DLD1 (cell line): ENCODE data around the gene CHI3L2.

Experiments used
- in situ Hi-C: cut with HindIII; loops from 2 replicates; pipeline ENCODE4 v1.10.0; 2017; ENCODE audit warnings: low sequenced_read_pairs

The CHI3L2 gene

DNA sequence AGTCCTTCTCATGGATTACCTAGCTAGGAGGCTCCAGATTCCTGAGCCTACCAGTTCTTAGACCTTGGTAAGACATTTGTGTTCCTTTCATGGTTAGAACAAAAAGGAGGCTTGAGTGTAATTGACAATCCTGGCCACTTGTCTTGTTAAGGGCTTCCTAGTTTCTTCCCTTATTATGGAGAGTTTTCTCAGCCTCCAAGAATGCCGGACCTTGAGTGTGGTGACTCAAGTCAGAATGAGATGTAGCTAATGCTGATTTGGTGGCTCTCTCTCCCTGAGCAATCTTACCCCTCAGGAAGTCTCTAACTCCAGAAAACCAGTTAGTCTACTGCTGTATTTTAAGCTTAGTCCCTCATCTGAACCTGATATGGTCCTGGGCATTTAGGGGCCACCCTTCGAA lies 14.3 kb downstream of the CHI3L2 start:
- in situ Hi-C loops: no loop called here

- in situ Hi-C loops: no loop called here
Observed at GRCh38 chr1:111242805-111243523, 15.5 kb downstream of the CHI3L2 start.

GRCh38 chr1:111247125-111247838 lies 19.8 kb downstream of the CHI3L2 start:
- in situ Hi-C loops: no loop called here

DNA sequence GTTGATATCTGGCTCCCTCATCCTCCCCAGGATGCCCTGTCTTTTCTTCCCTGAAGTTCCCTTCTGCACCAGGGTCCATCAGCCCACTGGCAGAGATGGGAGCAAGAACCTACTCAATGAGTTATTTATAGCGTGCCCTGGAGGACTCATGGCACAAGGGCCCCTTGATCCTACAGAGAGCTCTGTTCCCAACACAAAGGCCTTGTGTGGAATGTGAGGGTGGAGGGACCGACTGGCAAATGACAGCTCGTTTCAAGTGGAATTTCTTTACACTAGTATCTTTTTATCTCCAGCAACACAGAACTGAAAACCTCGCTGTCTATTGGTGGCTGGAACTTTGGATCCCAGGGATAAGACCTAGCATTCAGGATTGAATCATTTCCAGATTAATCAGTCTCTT lies 22.4 kb downstream of the CHI3L2 start:
- in situ Hi-C loops: no loop called here

DNA sequence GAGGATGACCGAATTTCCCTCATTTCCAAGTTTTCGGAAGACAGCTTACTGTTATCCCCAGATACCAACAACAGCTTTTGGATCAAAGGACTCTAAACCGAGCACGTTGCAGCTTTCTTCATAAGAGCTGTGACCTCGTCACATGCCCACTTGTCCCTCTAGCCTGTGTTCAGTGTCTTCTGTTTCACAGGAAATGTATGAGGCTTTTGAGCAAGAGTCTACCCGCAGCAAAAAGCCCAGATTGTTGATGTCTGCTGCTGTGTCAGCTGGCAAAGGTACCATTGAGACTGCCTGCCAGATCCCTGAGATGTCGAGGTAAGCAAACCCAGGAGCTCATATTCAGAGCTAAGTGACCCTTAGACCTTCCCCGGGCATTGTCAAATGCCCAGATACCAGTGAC lies 24.1 kb downstream of the CHI3L2 start:
- in situ Hi-C loops: no loop called here

DNA sequence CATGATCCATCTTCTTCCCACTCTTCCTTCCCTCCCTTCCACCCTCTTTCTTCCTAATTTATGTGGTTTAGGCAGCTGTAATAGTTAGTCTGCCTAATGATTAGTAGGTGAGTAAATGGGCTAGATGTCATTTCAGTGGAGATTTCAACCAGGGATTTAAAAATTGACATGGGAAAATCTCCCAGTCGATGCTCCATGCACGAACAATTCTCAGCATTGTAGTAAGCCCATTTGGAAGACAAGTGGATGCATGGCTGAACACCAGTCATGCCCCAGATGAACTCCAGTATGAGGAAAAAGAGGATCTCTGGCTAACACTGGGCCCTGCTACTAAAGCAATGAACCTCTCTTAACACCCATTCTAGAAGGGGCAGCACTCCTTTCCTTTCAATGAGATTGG lies 25.3 kb downstream of the CHI3L2 start:
- in situ Hi-C loops: no loop called here

- in situ Hi-C loops: no loop called here
Observed at GRCh38 chr1:111253876-111254275, 26.4 kb downstream of the CHI3L2 start.

DNA sequence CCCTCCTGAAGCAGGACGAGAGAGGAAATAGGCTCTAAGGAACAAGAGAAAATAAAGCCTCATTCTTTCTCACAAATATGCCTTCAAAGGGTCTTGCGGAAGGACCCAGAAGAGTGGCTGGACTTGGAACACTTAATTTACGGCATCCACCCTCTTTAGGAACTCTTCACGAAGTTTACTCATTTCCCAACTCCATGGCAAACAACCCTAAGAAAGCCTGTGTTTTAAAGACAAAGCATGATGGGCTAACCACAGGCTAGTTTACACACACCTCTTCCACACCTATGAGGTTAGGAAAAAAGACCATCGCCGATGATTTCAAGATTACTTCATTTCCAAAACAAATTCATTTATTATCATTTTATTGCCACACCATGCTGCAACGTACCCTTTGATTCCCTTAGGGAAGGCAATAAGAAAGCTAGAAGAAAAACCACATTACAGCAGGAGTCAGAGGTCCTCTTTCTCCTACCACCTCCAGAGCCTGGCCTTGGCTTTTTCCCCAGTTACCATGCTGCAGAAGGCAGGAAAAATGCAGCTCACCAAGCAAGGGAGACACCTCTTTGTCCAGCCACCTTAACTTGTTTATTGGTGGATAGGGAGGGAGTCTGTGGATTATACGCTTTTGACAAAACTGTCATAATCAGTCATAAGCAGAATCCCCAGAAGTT lies 29.6 kb downstream of the CHI3L2 start:
- in situ Hi-C loops: no loop called here

GRCh38 chr1:111267801-111268508 lies 40.4 kb downstream of the CHI3L2 start:
- in situ Hi-C loops: no loop called here

GRCh38 chr1:111269825-111270406 lies 42.4 kb downstream of the CHI3L2 start:
- in situ Hi-C loops: no loop called here

GRCh38 chr1:111270771-111271463 lies 43.4 kb downstream of the CHI3L2 start:
- in situ Hi-C loops: no loop called here

DNA sequence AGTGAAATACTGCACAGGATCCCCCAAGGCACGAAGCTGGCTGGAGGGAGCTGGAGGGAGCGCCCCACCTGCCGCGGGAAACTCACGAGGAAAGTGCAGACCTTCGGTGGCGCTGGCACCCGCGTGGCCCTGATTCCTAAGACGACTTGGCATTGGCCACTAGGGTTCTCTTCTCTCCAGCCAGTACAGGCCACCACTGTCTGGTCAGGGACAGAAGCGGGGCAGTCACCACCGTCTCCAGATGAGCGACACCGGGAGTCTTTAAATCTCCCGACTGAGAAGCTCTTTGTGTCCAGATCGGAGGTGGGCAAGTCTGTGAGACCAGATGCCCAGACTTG lies 43.9 kb downstream of the CHI3L2 start:
- in situ Hi-C loops: no loop called here

DNA sequence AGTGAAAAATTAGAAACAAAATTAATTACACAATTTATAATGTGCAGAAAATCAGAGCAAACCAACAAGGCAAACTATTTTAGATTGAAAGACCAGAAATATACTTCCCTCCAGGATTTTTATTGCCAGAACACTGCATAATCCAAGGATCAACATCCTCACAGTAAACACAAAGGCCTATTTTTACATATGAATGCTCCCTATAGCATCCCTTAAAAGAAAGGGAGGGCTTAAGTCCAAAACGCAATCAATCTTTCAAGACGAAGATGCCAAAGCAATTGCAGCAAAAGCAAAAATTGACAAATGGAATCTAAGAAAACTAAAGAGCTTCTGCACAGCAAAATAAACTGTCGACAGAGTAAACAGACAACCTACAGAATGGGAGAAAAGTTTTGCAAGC lies 44.6 kb downstream of the CHI3L2 start:
- in situ Hi-C loops: no loop called here

DNA sequence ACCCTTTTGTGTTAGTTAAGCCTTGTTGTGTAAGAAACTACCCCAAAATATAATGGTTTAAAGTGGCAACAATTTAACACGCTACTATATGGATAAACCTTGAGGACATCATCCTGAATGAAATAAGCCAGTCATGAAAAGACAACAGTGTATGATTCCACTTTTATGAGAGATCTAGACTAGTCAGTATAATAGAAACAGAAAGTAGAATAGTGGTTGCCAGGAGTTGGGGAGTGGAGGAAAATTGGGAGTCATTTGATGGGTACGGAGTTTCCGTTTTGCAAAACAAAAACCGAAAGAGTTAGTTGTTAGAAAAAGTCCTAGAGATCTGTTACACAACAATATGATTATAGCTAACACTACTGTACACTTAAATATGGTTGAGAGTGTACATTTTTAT lies 47.1 kb downstream of the CHI3L2 start:
- in situ Hi-C loops: no loop called here

GRCh38 chr1:111275079-111275478 lies 47.6 kb downstream of the CHI3L2 start:
- in situ Hi-C loops: no loop called here

GRCh38 chr1:111275780-111276433 lies 48.4 kb downstream of the CHI3L2 start:
- in situ Hi-C loops: no loop called here

GRCh38 chr1:111279144-111279543 lies 51.6 kb downstream of the CHI3L2 start:
- in situ Hi-C loops: no loop called here

- in situ Hi-C loops: no loop called here
Observed at GRCh38 chr1:111280267-111280666, 52.8 kb downstream of the CHI3L2 start.

DNA sequence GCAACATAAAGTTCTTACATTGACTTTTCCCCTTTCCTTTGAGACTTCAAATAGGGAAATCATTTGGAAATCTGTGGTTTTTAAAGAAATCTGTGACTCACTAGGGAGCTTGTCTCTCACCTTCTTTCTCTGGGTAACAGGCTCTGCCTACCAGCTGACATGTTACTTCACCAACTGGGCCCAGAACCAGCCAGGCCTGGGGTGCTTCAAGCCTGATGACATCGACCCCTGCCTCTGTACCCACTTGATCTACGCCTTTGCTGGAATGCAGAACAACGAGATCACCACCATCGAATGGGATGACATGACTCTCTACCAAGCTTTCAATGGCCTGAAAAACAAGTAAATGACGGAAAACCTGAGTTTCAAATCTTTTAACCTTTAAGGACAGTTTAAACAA lies 53.9 kb downstream of the CHI3L2 start:
- in situ Hi-C loops: no loop called here

DNA sequence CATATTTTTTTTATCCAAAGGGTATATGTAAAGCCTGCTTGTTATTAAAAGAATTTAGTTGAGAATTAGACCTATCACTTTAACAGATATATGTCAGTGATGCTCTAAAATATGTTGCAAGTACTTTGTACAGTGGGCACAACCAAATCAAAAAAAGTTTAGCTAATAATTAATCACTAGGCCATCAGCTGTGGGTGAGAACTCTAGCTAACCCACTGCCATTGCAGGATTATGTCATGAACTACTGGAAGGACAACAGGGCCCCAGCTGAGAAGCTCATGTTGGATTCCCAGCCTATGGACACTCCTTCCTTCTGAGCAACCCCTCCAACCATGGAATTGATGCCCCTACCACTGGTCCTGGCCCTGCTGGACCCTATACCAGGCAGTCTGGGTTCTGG lies 56.3 kb downstream of the CHI3L2 start:
- in situ Hi-C loops: no loop called here
